GM19023 (cell line): ENCODE data around the gene TENT5C.

Source experiments
- ATAC-seq: cut with Tn5 transposase; IDR thresholded peaks from one replicate; pipeline ENCODE4 v1.9.1; 2021; ENCODE audit warnings: mild to moderate bottlenecking, moderate library complexity; ENCODE audit not compliant: unreplicated experiment

TENT5C gene

DNA sequence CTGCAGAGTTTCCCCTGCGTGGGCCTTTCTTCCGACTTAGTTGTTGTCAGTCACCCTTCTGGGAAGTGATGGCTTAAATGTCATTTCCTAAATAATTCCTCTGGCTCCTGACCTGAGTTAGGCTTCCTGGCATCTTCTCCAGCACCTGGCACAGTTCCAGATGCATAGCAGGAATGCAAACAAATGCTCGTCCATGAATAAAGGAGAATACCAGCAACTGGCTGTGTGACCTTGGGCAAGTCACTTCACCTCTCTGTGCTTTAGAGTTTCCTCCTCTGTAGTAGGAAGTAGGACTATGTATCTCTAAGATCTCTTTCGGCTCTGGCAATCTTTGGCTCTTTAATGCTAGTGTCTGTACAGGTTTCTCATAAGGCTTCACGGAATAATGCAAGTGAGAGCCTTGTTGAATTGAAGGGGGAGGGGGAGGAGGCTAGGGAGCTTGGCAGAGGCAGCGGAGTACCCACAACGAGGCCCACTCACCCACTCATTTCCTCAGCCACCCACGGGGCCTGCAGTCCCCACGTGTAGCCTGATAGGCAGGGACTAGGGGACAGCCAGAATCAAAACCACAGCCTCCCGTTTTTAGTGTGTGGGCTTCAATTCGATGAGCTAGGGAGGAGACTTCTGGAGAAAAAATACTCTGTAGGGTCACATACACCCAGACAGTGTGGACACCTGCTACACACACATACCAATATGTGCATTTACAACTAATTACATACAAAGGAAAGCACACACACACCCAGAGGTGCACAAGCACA, 48.1 kb downstream of the TENT5C start:
- peak; percentile 15 for ATAC-seq

DNA sequence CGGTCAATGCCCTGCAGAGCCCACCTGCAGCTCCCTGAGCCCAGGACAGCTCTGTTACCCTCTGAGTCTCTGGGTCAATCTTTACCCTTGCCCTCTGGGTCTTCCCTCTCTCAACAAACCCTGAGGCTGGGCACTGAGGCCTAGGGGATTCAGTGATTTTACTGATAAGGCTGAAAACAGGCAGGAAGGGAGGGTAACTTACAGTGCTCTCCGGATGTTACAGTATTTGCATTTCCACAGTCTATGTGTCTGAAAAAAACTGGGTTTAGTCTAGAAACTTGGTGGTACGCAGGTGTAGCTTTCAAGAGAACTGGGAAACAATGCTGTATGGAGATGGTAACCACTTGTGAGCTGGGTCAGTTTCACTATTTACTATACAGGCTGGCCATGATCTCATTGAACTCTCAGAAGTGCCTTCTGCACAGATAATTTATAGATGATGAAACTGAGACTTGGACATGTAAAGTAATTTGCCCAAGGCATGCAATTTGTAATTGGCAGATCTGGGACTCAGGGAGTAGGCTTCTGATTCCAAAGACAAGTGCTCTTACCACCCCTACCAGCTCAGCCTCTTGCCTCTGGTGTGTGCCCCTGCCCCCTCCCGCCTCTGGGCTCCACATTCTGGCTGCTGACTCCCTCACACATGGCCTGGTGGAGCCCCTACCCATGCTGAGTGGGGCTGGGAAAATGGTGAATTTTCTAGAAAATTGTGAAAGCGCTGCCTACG, 48.8 kb downstream of the TENT5C start:
- ATAC-seq: peak; percentile 69

DNA sequence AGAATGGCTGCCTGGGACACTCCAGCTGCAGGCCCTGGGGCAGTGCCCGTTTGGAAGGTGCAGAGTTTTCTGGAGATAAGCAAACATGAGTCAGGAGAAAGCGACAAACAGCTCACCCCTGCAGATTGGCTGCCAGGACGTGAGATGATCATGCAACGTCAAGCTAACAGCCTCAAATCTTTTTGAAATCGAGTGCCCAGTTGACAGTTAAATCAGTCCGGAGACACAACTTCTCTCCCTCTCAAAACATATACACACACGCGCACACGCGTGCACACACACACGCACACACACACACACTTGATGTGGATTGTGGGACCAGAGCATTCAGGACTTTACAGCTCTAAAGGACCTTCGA, 49.4 kb downstream of the TENT5C start:
- no peak for ATAC-seq

DNA sequence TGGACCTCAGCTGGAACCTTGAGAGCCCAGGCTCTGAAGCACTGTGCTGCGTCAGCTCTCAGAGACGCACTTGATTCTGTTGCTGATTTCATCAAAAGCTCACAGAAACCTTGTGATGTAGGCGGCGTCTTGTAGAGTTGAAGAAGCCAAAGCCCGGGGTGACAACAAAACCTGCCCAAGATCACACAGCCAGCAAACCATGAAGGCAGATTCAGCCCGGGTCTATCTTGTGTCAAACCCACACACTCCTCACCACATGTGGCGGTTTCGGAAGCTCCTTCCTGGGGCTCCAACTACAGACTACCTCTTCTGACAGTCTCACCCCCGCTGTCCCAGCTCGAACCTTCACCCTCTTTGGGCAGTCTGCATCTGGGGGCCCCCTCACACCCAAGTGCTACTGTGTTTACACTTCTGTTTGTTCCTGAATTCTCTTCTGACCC, 50.4 kb downstream of the TENT5C start:
- ATAC-seq: peak; percentile 39

DNA sequence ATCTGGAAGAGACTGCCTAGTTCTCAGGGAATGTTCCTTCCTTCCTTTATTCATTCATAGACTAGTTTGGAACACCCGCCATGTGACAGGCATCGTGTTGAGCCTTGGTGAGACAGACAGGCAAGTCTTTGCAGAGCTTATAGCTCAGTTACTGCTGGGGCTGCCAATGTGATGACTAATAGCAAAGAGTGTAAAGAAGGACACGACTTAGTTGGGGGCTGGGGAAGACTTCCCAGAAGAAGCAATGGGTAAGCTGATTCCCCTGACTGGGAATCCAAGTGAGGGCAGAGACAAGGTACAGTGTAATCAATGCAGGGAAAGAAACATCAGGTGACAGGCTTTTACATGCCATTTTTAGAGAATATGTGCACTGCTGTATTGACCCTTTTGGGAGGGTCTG, 51.2 kb downstream of the TENT5C start:
- ATAC-seq: no peak

DNA sequence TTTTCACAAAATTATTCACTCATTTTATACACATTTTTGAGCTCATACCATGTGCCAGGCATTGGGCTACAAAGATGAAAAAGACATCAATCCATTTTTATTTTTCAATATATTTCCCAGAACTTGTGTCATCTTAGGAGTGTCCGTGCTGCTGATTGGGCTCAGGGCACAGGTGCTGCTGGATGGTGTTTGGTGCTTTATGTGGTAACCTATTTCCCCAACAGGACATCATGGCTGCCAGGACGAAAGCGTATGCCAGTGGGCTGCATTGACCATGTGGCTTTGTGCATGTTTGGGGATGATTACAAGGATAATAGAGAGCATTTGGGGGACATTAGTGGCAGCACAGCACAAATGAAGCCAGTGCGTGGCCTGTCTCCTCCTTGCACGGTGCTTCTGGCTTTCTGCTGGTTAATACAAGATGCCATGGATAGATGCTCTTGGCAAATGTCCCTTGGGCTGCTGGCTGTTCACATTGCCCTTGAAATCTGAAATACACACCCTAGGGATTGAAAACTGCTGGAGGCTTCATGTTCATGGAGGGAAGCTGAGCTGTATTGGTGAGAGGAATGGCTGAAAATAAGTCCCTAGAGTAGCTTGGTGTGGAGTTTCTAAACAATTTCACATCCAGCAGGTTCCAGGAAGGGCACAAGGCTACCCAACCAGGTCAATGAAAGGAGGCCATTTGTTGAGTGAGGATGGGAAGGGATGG, 52.3 kb downstream of the TENT5C start:
- no peak for ATAC-seq

DNA sequence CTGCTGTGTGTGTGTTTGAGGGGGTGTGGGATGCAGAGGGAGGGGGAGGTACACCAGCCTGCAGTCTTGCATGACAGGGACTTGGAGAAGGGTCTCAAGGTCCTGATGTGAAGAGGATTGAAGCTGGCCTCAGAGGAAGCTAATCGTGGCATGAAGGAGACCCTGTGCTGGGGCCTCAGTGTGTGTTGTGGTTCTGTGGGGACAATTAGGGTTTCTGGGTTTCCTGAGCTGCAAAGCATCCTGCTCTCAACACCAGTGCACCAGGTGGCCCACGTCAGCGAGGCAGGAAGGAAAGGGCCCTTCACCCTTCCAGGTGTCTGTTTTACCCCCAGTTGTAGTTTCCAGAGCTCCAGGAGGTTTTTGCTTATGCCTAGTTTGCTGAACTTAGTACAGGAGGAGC, 52.8 kb downstream of the TENT5C start:
- peak; percentile 28 for ATAC-seq

DNA sequence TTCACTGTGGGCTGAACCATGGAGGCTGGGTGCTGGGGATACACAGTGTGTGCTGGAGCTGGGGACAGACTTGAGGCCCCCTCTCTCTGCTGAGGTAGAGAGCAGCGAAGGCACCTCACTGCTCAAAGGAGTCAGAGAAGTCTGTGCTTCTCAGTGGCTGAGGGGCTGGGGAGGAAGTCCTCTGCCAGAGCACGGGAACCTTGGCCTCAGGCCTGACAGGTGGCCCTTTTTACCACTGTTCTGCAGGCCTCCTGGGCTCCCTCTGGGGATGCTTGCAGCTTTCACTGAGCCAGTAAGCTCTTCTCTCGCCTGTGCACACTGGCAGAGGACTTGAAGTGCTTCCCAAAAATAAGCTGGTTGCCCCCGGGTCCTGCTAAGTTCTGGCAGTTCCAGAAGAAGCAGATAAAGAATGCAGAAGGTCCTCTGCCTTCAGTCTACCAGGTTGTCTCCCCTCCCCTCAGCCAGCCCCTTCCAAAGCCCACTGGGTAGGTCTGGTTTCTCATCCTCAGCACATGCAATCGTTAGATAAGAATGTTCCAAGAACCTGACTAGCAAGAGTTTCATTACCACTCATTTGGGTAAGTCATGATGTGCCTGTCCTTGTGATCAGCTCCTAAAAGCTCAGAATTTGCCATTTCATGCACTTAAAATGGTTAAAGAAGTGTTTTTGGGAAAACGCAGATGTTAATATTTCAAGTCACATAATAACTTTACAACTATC, 53.9 kb downstream of the TENT5C start:
- no peak for ATAC-seq

DNA sequence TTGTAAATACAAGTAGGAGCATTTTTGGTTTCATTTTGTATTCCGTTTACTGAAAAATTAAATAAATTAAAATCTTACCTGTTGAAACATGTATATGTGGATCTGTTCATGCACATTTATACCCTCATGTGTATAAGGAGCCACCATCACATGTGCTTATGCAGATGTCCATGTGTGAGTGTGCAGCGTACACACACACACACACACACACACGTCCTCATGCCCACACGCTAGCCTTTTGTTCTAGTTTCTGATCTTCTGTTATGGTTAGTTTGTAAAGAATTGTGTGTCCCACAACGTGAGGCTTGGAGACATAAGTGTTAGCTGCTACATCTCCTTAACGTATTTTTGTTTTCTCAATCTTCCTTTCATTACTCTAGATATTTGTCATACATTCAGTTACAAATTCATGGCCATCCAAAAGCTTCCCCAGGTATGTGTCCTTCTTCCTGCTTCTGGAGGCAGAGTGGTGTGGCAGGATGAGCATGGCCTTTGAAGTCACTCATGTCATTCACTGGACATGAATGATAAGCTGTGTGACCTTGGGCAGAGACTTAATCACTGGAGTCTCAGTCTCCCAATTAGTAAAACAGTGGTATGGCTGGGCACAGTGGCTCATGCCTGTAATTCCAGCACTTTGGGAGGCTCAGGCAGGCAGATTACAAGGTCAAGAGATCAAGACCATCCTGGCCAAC, 54.6 kb downstream of the TENT5C start:
- no peak for ATAC-seq

DNA sequence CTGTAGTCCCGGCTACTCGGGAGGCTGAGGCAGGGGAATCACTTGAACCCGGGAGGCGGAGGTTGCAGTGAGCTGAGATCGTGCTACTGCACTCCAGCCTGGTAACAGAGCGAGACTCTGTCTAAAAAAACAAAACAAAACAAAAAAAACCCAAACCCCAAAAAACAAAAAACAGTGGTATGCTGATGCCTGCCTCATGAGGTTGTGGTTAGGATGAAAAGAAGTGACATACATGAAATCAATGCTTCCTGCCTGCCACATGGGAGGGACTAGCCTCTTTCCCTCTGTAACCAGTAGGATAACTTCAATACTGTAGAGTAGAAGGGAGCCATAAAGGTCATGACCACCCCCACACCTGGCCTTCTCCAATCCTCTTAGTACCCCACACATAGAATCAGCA, 55.2 kb downstream of the TENT5C start:
- ATAC-seq: no peak

DNA sequence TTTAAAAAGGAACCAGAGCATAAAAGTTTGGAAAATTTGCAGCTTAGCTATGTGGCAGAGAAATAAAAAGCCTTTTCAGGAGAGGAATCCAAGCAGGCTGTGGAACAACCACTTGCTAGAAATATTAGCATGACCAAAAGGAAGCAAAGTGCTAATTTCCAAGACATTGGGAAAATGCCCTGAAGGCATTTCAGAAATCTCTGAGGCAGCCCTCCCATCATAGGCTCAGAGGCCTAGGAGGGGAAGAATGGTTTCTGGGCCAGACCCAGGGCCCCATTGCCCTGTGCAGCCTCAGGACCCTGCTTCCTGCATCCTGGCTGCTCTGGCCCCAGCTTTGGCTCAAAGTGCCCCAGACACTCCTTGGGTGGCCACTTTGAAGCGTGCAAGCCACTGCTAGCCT, 56.8 kb downstream of the TENT5C start:
- no peak for ATAC-seq

DNA sequence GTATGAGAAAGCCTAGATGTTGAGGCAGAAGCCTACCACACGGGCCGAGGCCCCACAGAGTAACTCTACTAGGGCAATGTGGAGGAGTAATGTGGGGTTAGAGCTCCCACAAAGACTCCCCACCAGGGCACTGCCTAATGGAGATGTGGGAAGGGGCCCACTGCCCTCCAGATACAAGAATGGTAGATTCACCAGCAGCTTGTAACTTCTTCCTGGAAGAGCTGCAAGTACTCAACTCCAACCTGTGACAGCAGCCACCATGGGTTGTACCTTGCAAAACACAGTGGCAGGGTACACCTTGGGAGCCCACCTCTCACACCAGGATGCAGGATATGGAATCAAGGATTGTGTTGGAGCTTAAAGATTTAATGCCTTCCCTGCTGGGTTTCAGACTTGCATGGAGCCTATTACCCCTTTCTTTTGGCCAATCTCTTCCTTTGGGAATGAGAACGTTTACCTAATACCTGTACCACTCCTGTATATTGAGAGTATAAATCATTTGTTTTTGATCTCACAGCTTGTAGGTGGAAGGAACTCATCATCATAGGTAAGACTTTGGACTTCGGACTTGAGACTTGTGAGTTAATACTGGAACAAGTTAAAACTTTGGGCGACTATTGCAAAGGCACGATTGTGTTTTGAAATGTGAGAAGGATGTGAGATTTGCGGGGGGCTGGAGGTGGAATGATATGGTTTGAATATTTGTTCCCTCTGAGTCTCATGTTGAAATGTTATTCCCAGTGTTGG, 57.5 kb downstream of the TENT5C start:
- ATAC-seq: no peak

DNA sequence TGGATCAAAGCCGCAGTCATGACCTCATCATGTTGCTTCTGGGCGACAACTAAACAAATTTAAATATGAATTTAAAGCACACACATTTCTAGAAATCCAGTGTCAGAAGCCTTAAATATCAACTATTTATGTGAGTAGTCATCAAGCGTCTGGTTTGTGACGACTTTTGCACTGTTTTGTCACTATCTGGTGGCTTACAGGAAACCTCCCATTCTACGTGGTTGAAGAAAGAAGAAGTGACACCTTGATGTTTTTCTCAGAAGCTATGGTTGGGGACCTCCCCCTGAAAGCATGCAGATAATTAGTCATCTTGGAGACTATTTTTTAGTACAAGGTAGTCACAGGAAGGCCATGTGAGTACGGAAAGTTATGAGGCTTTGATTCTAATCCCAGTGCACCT, 58.5 kb downstream of the TENT5C start:
- peak; percentile 92 for ATAC-seq

DNA sequence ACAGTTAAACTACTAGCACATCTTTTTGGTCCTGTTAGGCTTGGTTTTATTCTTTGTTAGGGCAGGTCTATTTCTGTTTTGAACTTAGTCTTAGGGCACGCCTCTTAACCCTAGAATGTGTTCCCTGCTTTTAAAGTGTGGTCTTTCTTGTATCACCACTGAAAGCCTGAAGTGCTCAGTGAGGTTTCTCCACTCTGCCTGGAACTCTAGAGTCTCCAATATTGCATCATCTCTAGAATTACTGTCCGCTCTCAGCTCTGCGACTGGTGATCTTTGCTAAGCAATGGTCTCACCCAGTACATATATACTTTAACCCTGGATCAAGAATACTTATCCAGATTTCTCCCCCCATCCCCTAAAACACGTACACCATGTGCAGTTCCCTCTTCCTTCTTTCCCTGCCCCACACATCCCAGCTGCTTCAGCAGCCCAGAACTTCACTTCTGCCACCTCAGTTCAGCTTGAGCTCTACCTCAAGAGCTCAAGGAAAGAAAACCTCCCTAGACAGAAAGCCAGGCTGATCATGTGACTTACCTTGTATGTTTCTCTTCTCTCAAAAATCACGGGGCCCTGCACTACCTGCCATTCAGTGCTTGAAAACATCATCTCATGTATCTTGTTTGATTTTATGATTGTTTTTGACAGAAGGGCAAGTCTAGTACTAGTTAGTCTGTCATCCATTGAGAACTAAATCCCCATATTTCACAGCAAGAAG, 59.9 kb downstream of the TENT5C start:
- ATAC-seq: no peak

DNA sequence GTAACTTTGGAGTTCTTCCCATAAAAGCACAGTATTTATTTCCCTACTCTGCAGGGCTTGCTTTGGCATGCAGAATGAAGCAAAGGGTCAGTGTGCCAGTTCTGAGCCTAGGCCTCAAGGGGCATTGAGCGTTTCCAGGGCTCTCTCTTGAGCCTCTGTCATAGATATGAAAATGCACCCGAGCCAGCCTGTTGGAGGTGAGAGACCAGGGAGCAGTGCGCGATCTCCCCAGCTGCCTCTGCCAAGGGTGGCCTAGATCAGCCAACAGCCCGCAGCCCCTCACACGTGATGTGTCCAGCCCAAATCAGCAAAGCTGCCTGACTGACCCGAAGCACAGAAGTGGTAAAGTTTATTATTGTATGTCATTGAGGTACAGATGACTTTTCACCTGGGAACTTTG, 63.7 kb downstream of the TENT5C start:
- ATAC-seq: no peak

DNA sequence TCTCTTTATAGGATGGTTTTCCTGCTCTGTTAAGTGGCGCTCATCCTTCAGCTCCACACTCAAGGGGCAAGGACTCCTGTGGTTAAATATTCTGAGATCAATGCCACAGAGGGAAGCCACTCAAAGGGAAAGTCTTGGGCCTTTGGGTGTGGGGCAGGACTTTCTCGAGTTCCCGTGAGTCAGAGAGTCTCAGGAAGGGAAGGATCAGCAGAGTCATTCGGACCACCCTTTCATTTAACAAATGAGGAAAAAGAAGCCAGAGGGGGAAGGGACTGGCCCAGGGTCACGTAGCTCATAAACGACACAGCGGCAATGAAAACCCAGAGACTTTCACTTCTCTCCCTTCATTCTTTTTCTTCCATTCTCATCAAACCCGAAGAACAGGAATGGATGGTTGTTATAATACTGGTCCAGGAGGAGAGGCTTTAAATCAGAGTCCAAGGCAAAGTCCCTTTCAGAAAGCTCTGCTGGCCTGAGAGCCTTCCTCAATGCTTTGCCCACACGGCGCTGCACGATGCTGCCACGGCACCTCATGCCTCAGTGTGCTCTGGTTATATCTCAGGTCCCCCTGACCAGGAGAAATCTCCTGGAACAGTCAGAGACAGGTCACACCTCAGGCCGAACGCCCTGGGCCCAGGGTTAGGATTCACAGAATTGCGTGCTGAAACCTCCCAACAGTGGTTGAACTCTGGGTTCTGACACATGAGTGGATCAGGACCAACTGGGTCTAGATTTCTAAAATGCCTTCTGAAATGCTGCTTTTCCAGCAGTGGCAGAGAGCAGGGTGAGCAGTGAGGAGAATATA, 65.3 kb downstream of the TENT5C start:
- no peak for ATAC-seq

DNA sequence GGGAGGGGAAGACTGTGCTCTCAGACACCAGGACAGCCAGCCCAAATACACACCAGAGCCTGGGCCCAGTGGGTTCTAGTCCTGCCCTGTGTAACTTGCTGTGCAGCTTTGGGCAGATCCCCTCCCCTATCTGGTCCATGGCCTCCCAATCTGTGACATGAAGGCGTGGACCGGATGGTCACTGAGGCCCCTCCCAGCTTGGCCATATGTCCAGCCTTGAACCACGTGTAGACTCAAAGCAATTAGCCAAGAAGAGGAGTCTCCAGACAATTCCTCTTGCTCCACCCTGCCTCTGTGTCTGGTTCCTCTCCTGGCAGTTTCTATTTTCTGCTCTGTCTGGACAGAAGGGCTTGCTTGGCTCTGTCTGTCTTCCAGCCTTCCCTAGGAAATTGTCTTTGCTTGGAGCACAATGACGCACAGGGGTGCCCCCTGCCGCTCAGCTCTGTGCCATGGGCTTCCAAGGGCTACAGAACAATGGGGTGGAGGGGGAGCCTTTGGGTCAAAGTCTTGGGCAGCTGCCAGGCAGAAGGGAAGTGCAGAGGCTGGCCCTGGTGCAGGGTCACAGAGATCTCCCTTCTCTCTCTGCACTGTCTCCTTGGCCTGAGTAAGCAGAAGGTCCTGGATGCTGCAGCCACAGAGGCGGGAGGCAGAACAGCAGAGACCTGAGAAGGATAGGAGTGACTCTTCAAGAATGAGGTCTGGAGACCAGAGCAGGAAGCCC, 66.1 kb downstream of the TENT5C start:
- ATAC-seq: no peak

DNA sequence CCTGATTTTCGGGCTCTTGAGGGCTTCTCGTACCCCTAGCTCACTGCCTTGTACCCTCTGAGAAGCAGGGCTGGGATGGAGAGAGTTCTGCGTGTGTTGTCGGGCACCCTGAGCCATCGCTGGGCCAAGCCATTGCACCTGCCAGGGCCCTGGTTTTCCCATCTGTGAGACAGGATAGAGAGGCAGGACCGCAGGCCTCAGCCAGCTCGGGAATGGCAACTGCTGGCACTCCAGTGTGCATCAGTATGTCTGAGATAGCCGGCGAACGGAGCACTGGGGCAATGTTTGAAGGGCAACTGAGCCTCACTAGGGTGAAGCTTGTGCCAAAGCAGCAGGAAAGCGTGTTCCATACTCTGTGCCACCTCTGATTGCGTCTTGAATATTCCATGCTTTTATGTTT, 66.9 kb downstream of the TENT5C start:
- no peak for ATAC-seq
